ENCODE data around the gene MZT2A. TPM values are rescaled to one million over a fixed set of nuclear protein-coding genes. Genes with fewer than 3 reads are reported as not detected.
"Not testable (repeated sequence)": the region's sequence is repeated elsewhere in the genome, so short reads cannot be mapped to it uniquely, and the experiment has no call there.

MZT2A gene
- total RNA-seq, 2 donors from 2014 or later = 173 to 176 TPM

DNA sequence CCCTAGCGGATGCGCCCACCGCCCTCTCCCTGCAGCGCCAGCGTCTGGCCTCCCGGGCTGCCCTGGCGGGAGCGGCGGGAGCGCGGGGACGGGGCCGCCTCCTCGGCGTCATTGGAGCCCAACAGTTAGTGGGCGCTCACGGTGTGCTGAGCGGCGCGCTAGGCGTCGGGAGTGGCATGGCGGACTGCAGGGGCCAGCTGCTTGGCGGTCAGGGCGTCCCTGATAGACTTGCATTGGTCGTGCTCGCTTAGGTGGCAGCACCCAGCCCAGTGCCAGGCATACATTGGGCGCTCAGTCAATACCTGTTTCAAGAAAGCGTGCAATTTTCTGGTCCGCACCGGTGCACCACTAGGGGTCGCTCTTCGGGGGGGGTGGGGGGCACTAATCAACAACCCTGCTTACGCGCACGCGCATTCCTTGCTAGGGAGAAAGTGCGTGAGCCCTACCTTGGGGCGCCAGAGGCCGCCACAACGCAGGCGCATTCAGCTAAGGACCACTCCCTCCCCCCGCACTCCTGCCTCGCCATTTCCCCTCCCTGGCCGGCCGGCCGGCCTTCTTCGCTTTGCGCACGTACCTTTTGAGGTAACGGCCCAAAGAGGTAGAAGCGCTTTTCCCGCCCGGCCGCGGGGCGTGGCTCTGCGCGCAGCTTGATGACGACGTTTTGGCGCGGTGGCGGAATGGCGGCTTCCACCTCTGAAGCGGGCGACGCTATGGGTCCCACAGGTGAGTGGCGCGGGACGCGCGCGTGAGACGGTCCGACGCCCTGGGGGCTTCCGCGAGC is 411 bp upstream of the MZT2A start:
- Histone ChIP-seq H3K4me1 (replicated peaks) (no peaks in the 10 kb centered on the region), H3K4me3 (peak overlapping the region; percentile 68 to 79), H3K27me3 (replicated peaks; ENCODE audit: insufficient read depth) (no peaks in the 10 kb centered on the region), H3K36me3 (no peaks in the 10 kb centered on the region), H3K27ac (peak overlapping the region; percentile 90 to 92), H3K9me3 (no peaks in the 10 kb centered on the region)
- WGBS = under 1% methylated on average over 71 of the region's 79 CpGs
- peak; percentile 94 for DNase-seq (ENCODE audit: low spot score)
- TF ChIP-seq POLR2AphosphoS5 (IDR thresholded peaks at IDR 0.05) (peak; percentile 88), POLR2A (IDR thresholded peaks at IDR 0.05) (peak; percentile 41)
- TF ChIP-seq, protein P1, sequence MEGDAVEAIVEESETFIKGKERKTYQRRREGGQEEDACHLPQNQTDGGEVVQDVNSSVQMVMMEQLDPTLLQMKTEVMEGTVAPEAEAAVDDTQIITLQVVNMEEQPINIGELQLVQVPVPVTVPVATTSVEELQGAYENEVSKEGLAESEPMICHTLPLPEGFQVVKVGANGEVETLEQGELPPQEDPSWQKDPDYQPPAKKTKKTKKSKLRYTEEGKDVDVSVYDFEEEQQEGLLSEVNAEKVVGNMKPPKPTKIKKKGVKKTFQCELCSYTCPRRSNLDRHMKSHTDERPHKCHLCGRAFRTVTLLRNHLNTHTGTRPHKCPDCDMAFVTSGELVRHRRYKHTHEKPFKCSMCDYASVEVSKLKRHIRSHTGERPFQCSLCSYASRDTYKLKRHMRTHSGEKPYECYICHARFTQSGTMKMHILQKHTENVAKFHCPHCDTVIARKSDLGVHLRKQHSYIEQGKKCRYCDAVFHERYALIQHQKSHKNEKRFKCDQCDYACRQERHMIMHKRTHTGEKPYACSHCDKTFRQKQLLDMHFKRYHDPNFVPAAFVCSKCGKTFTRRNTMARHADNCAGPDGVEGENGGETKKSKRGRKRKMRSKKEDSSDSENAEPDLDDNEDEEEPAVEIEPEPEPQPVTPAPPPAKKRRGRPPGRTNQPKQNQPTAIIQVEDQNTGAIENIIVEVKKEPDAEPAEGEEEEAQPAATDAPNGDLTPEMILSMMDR (IDR thresholded peaks at IDR 0.05) = peak; percentile 78 to 90 (median 83)
- intact Hi-C loops (cut with DNase I) = no loop called here

DNA sequence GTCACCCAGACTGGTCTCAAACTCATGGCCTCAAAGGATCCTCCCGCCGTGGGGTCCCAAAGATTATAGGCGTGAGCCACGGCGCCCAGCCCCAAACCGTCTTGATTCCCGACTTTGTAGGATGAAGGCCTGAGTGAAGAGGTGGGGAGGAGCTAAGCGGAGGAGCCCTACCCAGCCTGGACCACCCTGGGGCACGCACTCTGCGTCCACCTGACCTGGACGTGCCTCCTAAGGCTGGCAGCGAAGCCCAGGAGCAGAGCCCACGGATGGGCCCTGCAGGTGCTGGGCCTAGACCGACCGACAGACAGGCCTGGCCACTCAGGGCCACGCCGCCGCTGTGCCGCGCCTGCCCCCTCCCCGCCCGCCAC is 744 bp downstream of the MZT2A start:
- intact Hi-C loops (cut with DNase I); H3K9me3 ChIP-seq; H3K27me3 ChIP-seq (replicated peaks; ENCODE audit: insufficient read depth); H3K4me1 ChIP-seq (replicated peaks); DNase-seq (ENCODE audit: low spot score); H3K36me3 ChIP-seq: not testable (repeated sequence)
- H3K27ac ChIP-seq = peak overlapping the region; percentile 26 to 90
- WGBS = 14% methylated on average over 19 of the region's 22 CpGs
- peak overlapping the region; percentile 68 to 79 for H3K4me3 ChIP-seq

DNA sequence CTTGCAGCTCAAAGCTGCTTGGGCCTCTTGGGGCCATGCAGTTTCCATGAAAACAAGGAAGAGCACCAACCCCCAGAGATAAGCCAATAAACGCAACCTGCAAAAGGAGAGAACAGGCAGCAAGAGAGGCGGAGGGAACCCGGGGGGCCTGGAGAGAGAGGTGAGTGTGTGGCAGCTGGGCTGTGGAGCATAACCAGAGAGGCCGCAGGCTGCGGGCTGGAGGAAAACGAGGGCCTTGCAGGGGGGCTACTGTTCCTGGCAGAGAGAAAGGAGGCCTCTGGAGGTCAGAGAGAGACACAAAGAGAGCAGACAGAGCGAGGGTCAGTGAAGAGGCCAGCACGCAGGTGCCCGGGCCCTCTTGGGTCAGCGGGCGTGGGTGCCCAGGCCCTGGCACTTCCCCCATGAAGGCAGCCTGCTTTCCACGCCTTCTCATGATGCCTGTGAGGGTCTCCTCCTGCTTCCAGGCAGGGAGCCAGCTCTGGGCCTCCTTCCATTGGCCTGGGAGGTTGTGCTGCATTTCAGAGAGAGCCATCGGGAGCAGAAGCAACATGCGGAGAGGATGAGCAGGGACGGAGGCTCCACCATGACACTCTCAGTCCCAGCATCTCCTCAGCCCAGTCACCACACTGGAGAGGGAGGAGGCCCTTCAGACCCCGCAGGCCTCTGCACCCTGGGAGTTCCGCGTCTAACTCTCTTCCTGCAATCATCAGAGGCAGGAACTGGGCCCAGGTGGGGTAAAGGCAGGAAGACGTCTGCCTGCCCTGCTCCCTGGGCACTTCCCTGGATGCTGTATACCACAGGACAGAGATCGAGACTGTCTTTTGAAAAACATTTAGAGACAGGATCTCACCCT is 1.4 kb downstream of the MZT2A start:
- Histone ChIP-seq H3K4me3 (peak overlapping the region; percentile 68 to 79), H3K27ac (peak overlapping the region; percentile 26 to 90)
- H3K27me3 ChIP-seq (replicated peaks; ENCODE audit: insufficient read depth); H3K9me3 ChIP-seq; DNase-seq (ENCODE audit: low spot score); intact Hi-C loops (cut with DNase I); H3K4me1 ChIP-seq (replicated peaks); H3K36me3 ChIP-seq: not testable (repeated sequence)
- WGBS = 59% methylated on average over 18 of the region's 20 CpGs

DNA sequence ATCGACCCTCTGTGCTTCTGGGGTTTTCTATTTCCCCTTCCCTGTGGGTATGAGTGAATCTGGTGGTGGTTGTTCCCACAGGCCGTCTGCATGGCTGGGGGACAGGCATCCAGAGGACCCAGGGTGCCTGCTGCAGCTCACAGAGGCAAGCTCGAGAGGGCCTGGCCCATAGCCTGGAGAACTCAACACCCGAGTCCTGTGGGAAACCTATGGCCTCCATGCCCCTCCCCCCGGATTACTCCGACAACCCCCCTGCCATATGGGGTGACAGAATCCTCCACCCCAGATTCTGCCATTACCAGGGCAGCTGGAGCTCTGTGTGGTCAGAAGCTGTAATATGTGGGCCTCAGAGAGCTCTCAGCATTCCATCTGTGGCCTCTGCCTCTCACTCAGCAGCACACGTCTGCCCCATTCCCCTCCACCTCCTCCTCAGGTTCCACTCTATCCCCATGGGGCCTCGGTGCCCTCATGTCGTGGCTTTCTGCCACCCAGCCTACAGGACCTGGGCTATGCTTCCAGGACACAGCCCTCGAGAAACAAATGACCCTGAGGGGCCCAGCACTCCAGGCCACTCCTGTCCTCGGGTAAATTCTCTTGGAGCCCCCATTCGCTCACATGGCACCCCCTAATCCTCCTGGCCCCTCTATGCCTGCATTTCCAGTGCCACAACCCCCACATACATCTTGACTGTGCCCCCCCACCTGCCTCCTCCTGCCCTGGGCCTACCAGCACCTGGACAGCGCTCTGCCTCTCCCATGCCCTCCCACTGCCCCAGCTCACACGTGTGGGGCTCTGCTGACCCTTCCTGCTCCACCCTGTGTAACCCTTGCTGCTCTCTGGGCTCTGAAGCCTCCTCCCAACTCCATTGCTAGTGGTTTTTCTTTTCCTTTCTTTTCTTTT is 3.6 kb downstream of the MZT2A start:
- TF ChIP-seq POLR2A (IDR thresholded peaks at IDR 0.05) = no peak
- TF ChIP-seq, protein P1 (IDR thresholded peaks at IDR 0.05) = no peak
- no peak for TF ChIP-seq POLR2AphosphoS5 (IDR thresholded peaks at IDR 0.05)
- H3K4me1 ChIP-seq (replicated peaks) = no peaks in the 10 kb centered on the region
- no peak for DNase-seq (ENCODE audit: low spot score)
- H3K4me3 ChIP-seq = no peak overlapping the region
- no peak overlapping the region for H3K27ac ChIP-seq
- no peaks in the 10 kb centered on the region for H3K27me3 ChIP-seq (replicated peaks; ENCODE audit: insufficient read depth)
- no peaks in the 10 kb centered on the region for H3K36me3 ChIP-seq
- WGBS = 86% methylated on average over 14 of the region's 14 CpGs
- no peaks in the 10 kb centered on the region for H3K9me3 ChIP-seq
- intact Hi-C loops (cut with DNase I) = no loop called here

DNA sequence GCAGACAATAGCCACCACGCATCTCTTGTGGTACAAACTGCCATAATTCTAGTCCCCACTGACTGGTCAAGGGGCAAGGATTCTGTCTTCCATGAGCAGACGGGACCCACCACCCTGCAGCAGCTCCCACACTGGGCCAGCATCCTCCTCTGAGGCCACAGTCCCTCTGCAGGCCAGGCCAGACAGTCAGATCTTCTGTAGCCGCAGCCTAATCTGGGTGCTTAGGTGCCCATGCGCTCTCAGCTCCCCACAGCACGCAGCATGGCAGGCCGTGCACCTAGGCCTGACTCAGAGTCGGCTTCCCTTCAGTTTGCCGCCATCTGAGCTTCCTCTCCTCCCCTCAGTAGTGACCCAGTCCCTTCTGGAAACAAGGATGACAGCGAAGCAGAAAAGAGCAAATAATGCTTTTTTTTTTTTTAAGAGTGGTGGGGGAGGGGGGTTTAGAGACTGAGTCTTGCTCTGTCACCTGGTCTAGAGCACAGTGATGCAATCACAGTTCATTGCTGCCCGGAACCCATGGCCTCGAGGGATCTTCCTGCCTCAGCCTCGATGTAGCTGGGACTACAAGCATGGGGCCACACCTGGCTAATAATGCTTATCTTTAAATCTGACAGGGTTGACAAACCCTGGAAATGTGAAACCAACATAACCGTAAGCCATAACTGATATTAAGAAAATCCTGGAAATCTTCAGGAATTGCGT is 5.8 kb downstream of the MZT2A start:
- H3K9me3 ChIP-seq; H3K27me3 ChIP-seq (replicated peaks; ENCODE audit: insufficient read depth); H3K4me3 ChIP-seq; H3K27ac ChIP-seq; H3K4me1 ChIP-seq (replicated peaks); H3K36me3 ChIP-seq; intact Hi-C loops (cut with DNase I); DNase-seq (ENCODE audit: low spot score): not testable (repeated sequence)
- WGBS = 77% methylated on average over 14 of the region's 14 CpGs

DNA sequence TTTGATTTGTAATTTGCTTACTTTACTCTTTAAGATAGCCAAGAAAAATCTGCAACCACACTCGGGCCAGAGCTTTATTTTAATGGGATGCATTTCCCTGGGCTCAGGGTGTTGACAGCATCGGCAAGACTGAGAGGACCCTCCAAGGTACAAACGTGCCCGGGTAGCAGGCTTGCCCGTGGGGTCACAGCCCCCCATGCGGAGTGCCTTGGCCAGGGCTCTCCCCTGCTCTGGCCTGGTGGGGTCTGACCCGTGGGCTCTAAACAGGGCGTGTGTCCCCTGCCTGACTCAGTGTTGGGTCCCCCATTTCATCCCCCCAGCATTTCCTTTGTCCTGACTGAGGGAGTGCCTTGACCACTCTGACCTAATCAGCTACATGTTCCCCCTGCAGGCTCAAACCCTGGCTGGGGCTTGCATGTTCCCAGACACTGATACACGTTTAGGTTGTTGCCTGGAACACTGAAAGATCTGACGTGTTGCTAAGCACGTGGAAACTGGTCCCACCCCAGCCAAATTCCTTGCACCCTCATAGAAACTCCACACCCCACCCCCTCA is 7.2 kb downstream of the MZT2A start:
- H3K27me3 ChIP-seq (replicated peaks; ENCODE audit: insufficient read depth); H3K27ac ChIP-seq; H3K4me1 ChIP-seq (replicated peaks); DNase-seq (ENCODE audit: low spot score); H3K9me3 ChIP-seq; intact Hi-C loops (cut with DNase I); H3K4me3 ChIP-seq; H3K36me3 ChIP-seq: not testable (repeated sequence)
- WGBS = 88% methylated on average over 11 of the region's 11 CpGs

DNA sequence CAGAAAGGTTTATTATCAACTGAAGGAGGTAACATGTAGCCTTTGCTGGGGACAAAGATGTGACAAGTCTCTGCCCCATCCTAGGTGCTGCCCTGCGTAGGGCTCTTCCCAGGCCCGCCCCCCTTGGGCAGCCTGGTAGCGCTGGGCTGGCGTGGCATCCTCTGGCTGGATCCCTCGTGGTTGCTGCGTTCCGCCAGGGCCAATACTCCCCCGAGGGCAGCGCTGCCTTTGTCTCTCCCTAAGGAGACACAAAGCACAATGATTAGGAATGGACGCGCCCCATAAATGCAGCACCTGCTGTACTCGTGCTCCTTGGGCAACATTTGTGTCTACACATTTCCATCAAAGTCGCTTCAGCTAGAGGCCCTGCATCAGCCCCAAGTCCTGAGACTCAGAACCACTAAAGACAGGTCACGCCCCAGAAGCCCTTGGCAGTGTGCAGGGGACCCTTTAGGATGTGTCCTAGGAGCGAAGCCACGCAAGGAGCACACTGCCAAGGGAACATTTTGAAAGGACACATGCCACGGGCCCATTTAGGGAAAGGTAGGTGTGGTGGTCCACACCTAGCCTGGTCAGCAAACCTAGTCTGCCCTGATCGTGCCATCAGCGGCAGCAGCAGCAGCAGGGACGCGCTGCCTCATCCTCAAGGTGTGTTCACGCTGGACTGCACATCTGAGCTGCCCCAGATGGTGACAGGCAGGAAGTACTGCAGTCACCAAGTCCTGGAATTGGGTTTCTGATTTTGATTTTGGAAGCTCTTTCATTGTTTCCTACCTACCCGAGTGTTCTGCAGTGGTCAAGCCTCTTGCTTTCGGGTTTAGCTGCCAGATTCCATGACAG is 8.0 kb downstream of the MZT2A start:
- H3K36me3 ChIP-seq; H3K27me3 ChIP-seq (replicated peaks; ENCODE audit: insufficient read depth); intact Hi-C loops (cut with DNase I); H3K4me3 ChIP-seq; H3K9me3 ChIP-seq; H3K4me1 ChIP-seq (replicated peaks); H3K27ac ChIP-seq; DNase-seq (ENCODE audit: low spot score): not testable (repeated sequence)
- 89% methylated on average over 24 of the region's 24 CpGs for WGBS

DNA sequence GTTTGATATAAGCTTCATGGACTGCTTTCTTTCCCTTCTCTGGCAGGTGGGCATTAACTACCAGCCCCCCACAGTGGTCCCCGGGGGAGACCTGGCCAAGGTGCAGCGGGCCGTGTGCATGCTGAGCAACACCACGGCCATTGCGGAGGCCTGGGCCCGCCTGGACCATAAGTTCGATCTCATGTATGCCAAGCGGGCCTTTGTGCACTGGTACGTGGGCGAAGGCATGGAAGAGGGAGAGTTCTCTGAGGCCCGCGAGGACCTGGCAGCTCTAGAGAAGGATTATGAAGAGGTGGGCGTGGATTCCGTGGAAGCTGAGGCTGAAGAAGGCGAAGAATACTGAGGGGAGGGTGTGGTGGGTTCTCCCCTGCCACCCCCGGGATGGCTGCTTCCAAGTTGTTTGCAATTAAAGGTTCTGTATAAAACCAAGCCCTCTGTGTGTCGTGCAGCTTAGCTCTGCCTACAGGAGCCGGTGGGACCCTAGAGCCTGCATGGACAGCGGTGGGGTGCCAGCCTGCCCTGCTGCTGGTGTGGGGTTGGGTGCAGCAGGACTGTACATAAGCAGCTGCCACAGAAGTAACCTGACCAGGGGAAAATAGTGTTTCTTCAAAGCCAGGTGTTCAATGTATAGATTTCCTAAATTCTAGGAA is 9.6 kb downstream of the MZT2A start:
- H3K27ac ChIP-seq; H3K4me3 ChIP-seq; DNase-seq (ENCODE audit: low spot score); H3K4me1 ChIP-seq (replicated peaks); H3K36me3 ChIP-seq; H3K27me3 ChIP-seq (replicated peaks; ENCODE audit: insufficient read depth); H3K9me3 ChIP-seq; intact Hi-C loops (cut with DNase I): not testable (repeated sequence)
- 88% methylated on average over 16 of the region's 19 CpGs for WGBS
